Fibroblast of lung (primary cell): Measurements from ENCODE around the gene MYO1D.

Experiments
- EZH2 ChIP-seq: IDR thresholded peaks from 2 replicates; pipeline ENCODE4 v1.5.1; 2012; ENCODE audit warnings: low read length, control low read depth, mild to moderate bottlenecking; ENCODE audit errors: missing control alignments
- TF ChIP-seq, protein P1 (sequence below), 2 donors: IDR thresholded peaks in 1 of 2; conservative IDR thresholded peaks in 1 of 2; 1 replicate in 1 of 2; 2 replicates in 1 of 2; pipeline ENCODE4 v1.5.1; 2011 to 2012; ENCODE audit warnings: low read length in 2 of 2, control low read depth in 1 of 2, inconsistent platforms in 1 of 2, low read depth in 1 of 2, mild to moderate bottlenecking in 1 of 2

DNA sequence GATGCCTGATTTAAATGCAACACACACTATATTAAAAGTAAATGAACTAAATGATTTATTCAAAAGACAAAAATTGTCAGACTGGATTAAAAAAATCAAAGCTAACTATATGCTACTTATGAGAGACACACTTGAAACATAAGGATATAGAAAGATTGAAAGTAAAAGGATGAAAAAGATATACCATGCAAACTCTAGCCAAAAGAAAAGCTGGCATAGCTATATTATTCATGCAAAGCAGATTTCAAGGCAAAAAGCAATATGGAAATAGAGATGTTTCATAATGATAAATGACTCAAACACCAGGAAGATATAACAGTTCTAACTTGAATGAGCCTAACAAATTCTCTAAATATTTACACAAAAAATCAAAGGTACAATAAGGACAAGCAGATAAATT is 149.2 kb downstream of the MYO1D start:
- TF ChIP-seq, protein P1, sequence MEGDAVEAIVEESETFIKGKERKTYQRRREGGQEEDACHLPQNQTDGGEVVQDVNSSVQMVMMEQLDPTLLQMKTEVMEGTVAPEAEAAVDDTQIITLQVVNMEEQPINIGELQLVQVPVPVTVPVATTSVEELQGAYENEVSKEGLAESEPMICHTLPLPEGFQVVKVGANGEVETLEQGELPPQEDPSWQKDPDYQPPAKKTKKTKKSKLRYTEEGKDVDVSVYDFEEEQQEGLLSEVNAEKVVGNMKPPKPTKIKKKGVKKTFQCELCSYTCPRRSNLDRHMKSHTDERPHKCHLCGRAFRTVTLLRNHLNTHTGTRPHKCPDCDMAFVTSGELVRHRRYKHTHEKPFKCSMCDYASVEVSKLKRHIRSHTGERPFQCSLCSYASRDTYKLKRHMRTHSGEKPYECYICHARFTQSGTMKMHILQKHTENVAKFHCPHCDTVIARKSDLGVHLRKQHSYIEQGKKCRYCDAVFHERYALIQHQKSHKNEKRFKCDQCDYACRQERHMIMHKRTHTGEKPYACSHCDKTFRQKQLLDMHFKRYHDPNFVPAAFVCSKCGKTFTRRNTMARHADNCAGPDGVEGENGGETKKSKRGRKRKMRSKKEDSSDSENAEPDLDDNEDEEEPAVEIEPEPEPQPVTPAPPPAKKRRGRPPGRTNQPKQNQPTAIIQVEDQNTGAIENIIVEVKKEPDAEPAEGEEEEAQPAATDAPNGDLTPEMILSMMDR (conservative IDR thresholded peaks at IDR 0.05 in 1 of 2, IDR thresholded peaks at IDR 0.05 in 1 of 2; ENCODE audit: low read depth in 1 of 2, low read length in 2 of 2) = no peak
- no peak for TF ChIP-seq EZH2
